Hindlimb muscle (tissue), 1 donor: Measurements from ENCODE around the gene CBX6. TPM values are rescaled to one million over a fixed set of nuclear protein-coding genes. Genes with fewer than 3 reads are reported as not detected.

Experiments
- DNase-seq: peaks from one replicate; pipeline ENCODE4 v3.0.0-alpha.2; 2013
- polyA plus RNA-seq: library from polyadenylated mRNA; unstranded; fragments of 120-200 nt; gene quantifications from one replicate; pipeline ENCODE4 v1.2.1, GENCODE V29; 2013; ENCODE audit not compliant: insufficient read length

Gene CBX6
- polyA plus RNA-seq, 1 donor, result 29.0 TPM

DNA sequence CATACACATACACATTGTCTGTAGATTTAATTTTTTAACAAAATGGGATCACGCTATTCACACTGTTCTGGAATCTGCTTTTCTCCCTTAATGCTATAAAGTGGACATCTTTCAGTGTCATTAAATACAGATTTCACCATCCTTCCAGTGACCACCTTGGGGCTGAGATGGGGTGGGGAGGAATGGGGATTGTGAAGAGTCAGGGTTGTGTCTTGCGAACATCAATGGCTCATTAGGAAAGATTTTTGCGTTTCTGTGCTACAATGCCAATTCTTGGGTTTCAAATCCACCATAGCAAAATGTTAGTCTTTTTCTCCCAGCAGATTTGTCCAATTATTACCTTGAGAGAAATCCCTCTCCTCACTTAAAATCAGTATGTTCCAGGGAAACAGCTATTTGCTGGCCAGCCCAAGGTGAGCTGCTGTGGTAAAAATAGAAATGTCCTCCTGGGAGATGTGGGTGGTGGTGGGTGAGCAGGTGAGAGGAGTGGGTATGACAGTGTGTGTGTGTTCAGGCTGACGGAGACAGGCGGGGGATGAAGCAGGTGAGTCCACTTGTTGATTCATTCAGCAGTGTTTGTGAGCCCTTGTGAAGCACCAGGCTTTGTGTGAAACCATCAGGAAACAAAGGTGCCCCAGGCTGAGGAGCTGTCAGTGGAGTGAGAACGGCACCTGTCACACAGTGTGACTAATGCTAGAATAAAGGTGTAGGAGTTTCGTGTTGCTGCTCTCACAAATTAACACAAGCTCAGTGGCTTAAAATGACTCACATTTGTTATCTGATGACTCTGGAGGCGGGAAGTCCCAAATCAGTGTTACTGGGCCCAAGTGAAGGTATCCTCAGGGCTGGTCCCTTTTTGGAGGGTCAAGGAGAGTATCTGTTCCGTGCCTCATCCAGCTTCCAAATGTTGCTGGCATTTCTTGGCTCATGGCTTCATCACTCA is 1.7 kb upstream of the CBX6 start:
- no peak for DNase-seq

DNA sequence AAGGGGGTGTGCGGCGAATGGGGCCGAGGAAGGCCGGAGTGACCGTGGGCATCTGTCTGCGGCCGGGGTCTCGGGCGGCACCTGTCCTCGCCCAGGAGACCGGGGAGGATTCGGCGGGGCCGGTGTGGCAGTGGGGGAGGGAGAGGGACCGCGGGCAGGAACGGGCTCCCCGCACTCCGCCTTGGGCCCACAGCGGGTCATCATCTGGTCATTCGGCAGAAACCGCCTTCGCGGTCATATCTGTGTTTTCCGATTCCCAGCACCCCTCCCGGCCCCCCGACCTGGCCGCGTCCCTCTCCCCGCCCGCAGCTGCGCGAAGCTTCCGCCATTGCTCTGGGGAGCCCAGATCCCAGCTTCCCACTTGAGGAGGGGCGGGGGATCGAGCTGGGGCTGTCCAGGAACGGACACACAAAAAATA is 824 bp upstream of the CBX6 start:
- peak; percentile 85 for DNase-seq

DNA sequence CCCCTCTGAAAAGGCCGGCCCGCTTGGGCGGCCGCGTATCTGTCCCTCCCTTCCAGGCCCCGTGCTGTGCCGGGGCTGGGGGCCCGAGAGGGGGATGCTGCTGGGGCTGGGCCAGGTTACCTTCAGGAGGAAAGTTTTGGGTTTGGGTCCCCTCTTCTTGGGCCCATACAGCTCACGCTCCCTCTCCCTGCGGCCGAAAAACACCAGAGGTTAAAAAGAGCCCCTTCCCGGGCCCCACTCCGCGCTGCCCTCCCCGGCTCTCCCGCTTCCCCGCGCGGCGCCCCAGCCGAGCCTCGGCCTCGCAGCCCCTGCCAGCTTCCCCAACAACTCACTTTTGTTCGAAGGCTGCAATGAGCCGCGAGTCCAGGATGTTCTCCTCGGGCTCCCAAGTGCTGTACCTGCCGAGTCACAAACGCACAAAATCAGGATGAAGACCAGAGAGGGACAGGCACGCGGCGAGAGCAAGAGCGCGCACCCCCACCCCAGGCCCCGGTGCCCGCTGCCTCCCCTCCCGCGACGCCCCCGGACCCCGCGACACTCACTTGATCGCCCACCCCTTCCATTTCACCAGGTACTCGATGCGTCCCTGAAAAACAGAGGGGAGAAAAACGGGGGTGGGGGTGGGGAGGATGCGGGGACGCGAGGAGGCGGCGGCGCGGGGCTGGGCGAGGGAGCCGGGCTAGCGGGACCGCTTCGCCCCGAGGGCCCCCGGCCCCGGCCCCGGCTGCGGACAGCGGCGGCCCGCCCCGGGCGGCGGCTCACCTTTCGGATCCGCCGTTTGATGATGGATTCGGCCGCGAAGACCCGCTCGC is 450 bp downstream of the CBX6 start:
- DNase-seq, result no peak

DNA sequence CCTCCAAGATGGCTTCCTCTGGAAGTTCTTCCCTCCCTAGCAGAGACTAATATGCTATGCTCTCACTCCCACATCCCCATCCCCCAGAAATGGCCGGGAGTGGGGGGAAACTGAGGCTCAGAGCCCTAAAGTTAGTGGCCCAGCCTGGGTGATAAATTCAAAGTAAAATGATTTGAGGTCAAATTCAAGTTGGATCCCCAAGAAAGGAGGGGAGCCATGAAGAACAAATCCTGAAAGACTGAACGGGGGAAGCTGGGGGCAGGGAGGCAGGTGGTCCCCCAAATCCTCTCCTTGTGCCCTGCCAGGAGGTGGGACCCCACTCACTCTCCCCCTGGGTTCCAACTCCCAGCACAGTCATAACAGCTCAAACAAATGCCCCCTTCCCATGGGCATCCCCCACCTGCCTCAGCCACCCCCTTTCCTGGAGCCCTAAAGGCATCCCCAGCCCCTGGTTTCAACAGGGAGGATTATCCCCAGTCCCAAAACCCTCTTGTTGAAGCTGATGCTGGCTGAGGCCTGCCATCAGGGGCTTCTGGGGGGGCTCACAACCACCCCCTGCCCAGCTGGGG is 1.1 kb downstream of the CBX6 start:
- no peak for DNase-seq

DNA sequence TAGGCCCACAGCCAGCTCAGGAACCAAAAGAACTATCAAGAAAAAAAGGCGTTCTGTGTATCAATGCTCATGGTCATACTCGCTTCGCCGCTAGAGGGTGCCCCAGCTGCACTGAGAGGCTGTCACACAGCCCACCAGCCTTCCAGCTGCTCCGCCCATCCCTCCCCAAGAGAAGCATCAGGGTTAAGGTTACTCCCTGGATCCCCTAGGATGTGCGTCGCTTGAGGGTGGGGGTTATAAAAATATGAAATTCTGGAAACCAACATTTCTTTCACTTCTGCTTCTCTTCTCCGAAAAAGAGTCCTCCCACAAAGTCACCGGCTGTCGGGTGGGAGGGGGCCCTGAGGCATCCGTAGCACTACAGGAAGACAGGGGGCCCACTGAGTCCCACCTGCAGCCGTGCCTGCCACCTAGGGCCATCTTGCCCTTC is 1.7 kb downstream of the CBX6 start:
- peak; percentile 82 for DNase-seq

DNA sequence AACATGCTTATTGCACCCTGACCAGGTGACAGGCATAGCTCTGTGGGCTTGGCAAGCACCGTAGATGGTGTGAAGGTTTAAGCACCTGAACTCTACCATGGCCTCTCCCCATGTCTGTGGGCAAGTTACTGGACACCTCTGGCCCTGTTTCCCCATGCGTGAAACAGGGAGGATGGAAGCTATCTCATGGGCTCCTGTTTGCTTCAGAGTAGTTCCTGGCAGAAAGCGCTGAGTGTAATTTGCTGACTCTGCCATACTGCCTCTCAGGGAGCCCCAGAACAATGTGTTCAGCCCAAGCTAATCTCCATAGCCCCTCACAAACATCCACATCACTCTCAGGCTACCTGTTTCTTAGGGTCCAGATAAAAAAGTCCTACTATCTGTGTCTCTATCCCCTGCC is 2.4 kb downstream of the CBX6 start:
- no peak for DNase-seq

DNA sequence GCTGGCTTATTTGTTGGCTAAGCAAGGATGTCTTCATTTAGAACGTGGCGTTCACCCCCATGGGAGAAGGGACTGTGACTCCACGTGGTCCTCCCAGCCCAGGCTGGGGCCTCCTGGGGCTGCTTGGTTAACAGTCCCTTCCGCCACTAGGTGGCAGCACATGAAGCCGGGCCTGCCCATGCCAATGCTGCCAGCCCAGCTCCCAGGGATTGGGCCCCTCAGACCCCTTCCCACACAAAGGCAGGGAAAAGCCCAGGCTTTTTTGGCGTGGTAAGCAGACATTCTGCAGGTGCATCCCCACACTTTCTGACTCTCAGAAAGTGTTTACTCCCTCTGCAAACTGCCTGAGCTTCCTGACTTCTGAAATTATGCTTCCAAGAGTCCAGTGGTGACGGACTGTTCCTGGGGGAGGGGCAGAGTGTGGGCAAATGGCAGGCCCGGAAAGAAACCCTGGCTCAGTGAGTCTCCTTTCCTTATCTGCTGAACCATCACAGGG is 3.1 kb downstream of the CBX6 start:
- DNase-seq, result peak; percentile 76

DNA sequence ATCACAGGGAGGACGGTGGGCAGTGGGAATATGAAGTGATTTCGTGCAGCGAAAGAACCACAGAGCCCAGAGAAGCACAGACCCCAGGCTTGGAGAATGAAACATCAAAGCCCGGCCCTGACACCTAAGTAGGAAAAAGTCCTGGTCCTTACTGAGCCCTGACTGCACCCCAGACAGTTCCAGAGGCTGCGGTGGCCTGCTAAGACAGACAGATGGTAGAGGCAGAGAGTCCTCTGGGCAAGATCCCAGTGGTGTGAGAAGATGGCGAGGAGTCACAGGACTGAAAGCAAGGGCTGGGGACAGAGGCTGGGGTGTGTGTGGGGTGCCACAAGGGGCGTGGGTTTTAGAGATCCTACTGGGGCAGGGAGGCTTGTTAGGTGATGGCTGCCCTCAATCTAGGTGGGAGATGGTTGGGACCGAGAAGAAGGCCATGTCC is 3.7 kb downstream of the CBX6 start:
- DNase-seq, result no peak

DNA sequence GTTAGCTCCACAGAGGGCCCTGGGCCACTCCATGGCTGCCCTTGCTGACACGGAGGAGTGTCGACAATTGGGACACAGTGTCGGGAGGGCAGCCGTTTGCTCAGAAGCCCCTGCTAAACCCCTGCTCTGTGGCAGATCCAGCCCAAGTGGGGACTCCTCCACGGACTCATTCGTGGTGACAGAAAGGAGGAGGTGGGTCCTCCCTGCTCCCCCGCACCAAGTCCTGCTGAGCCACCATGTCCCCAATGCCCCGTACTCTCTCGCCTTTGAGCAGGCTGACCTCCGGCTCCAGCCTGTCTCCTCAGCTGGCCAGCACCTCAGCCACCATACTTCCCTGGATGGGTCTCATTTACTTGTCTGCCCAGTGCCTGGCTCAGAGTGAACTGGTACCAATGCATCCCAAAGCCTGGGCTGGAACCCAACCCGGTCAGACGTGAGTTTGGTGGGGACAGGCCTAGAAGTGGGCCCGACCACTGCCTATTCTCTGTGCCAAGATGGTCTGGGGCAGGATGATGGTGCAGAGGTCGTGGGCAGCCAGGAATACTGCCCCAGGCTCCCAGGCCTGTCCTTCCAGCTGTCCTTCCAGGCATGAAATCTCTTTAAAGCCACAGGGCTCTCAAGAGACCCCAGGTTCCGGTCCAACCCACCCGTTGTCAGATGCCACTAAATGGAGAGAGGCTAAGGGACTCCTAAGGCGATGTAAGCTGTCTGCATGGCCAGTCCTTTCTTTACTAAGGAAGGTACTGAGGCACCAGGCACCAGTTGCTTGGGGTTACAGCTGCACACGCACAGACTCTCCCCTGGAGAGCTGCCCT is 4.3 kb downstream of the CBX6 start:
- DNase-seq, result no peak

DNA sequence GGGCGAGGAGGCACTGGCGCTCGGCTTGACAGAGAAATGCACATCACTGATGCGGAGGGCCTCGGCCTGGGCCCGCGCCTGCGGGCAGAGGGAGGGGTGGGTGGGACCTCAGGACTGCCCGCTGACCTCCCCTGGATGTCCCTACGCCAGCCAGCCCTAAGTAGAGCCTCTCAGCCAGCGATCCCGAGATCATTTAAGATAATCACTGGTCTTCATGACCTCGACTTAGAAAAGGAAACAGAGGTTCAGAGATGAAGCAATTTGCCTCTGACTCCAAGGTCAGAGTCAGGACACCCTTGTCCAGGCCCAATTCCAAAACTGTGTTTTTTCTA is 4.9 kb downstream of the CBX6 start:
- no peak for DNase-seq

DNA sequence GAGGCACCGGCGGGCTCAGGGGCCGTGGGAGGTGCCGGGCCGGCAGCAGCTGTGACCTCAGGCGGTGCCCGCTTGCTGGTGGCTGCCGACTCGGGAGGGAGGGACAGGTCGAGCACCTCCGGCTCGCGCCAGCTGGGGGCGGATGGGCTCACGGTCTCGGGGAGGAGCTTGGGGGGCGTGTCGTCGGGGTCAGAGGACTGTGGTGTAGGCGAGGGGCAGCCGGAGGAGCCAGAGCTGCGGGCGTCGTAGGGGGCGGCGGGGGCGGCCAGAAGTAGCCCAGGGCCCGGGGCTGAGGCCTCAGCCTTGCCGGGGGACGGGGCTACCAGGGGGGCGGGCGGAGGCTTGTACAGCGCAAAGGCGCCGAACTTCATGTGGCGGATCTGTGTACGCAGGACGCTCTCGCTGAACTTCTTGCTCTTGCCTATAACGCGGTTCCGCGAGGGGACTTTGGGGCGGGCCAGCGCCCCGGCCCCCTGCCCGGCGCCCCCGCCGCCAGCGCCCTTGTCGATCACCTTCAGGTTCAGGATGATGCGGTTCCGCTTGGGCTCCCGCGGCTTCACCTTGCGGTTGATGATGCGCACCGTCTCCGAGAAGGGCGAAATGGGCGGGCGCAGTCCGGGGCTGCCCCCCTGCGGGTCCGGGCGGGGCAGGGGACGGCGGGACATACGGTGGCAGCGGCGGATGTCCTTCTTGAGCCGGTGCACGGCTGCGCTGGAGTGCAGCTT is 5.5 kb downstream of the CBX6 start:
- DNase-seq, result no peak

DNA sequence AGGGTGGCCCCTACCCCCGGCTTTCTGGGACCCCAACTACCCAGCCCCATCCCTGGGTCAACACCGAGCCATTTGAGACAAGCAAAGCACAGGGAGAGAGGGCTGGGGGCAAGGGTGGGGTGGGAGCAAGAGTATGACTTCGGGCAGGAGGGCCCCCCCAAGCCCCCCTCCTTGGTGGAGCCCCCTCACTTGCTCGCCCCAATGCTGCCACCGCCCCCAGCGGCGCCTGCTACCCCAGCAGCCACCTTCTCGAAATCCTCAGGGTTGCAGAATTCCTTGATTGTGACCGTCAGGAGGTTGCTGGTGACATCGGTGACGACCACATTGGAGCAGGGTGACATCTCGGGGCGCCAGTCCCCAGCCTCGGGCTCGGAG is 6.0 kb downstream of the CBX6 start:
- no peak for DNase-seq

DNA sequence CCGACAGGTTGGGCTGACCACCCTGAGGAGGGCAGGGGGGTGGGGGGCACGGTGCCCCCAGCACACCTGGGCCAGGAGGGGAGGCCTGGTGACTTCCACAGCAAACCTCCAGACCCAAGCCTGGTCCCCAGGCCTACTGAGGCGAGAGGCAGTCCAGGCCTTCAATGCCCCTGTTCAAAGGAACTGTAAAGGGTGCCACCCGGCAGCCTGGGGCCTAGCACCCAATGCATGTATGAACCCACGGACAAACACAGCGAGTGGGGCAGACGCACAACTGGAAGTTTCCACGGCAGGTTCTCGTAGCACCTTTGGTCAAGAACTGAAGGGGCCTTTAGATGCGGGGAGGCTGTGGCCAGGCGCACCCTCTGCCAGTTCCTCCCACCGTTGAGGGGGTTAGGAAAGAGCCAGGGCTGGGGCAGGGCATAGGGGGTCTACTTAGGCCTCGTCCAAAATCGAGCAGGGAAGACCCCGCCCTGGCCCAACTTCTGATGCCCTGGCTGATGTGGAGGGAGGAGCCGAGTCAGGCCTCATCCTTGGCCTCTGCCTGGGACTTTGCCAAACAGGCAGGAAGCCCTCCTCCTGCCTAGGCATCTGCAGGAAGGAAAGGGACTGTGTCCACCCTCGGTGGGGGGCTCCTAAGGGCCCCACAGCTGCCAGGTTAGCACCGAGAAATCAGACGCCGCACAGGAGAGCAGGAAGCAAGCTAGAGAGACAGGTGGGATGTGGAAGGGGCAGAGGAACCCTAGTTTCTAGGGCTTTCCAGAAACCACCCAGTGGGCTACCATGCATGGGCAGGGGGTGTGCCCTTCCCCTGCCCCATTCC is 6.6 kb downstream of the CBX6 start:
- no peak for DNase-seq

DNA sequence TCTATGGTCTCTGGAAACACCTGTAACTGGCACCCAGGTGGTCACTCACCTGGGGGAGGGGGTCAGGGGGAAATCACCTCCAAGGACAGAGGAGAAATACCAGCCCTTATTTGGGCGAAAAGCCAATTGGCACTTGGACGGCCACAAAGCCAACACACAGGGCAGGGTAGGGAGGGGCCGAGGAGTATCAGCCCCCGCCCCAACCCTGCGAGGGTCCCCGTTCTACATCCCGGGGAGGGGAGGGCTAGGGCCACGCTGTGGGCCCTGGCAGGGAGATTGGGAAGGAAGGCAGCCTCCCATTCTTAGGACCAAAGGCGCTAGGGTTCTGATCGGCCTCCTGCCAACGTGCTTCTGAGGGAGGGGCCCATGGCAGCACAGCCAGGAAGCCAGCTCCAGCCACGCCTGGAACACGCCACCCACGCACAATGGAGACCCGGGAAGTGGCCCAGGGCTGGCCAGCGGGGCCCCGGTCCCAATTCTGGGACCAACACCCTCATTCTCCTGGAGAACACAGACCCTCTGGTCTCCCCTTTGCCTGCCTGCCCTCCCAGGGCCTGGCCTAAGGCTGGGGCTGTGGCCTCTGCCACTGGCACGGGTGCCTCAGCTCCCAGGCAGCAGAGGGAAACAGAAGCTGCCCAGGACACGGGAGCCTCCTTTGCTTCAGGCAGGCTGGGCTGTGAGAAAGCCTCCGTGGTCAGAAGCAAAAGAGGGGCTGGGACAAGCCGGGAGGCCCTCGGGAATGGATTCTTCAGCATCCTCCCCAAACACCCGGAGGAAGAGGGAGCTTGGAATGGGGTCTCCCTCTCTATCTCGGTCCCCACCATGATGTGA is 7.4 kb downstream of the CBX6 start:
- no peak for DNase-seq

DNA sequence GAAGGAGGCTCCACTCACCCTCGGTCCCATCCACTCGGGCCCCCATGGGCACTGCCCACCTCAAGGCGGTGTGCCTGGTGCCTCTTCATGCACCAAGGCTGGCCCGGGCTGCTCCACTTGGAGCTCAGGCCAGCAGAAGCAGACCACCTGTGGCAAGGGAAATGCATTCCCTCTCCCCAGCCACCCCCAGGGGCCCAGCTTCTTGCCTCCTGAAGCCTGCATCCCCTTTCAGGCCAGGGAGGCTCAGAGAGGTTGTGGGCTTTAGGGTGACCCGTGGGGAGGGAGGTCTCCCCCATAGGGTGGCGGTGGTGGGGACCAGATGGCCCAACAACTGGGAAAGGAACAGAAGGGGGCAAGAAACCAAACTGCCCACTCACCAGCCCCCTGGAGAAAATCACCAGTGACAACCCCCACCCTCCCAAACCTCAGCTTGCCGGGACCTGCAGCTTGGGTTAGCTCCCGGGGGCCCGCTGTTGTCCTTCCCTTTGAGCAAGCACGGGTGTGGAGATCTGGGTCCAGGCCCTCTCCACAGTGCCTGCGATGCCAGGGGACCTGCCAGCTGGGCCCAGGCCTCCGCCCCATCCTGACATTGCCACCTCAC is 8.4 kb downstream of the CBX6 start:
- DNase-seq, result no peak

DNA sequence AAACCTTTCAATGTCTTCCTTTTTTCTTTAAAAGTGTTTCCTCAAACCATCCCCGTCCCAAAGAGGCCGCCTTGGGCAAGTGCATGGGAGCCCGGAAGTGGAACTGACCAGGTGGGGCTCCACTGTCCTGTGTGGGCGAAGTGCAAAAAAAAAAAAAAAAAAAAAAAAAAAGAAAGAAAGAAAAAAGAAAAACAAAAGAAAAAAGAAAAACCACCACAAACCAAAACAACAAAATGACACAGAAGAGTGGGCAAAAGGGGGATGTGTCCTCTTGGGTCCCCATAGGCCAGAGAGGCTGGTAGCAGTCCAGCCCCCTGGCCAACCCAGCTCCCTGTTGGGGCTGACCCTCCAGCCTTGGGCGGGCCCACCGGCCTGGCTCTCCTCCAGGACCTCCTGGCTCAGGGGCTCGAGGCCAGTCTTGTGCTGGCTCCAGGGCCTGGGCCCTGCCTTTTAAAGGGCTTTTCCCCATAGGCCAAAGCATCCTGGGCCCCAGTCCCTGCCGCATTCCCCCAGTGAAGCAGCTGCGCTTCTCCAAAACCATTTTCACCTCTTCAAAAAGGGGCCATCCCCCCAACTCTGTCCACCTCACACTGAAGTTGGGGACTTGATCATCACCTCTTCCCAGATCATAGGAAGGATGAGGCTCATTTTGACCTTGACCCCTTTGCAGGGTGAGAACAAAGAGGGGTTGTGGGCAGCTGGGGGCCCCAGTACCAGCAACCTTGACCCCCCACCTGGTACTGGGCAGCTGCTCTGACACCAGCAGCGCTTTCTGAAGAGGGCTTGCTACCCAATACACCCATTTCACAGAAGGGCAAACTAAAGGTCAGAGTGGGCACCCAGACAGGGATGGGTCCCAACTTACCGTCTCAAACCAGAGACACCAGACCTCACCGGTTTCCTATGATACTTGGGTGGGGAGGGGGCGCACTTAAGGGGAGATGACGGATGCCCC is 9.4 kb downstream of the CBX6 start:
- DNase-seq, result no peak

DNA sequence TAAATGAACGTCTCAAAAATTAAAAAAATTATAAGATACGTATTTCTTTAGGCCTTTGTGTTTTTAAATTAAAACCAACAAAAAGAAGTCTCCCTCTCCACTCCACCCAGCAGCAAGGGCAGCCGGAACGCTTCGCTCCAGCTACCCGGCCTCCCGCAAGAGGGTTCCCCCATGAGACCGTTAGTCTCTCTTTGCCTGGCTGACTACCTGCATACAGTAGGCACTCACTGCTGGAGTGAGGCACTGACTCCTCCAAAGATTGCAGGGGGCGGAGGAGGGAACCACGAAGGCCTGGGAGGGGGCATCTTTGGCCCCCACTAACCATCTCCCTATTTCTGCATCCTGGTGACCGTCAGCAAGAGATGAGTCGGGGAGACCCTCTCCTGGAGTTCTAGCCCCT is 10.1 kb downstream of the CBX6 start:
- DNase-seq, result no peak
